Sigmoid colon (tissue), 7 donors: ENCODE measurements around the gene PRR7. TPM values are rescaled to one million over a fixed set of nuclear protein-coding genes. Genes with fewer than 3 reads are reported as not detected.

Experiments used
- DNase-seq: peaks from one replicate; pipeline ENCODE4 v3.0.0-alpha.2; 2019
- H3K27ac ChIP-seq, 4 donors: fragments of 200-600 bp; sonication (generic); one replicate each; pipeline ENCODE4 v1.5.1; 2016 to 2019; ENCODE audit warnings: mild to moderate bottlenecking in 1 of 4
- H3K27me3 ChIP-seq, 3 donors: fragments of 200-600 bp; sonication (generic); one replicate each; pipeline ENCODE4 v1.5.1; 2019; ENCODE audit warnings: mild to moderate bottlenecking in 1 of 3
- H3K36me3 ChIP-seq, 4 donors: fragments of 200-600 bp; sonication (generic); one replicate each; pipeline ENCODE4 v1.5.1; 2016 to 2019
- H3K4me1 ChIP-seq, 4 donors: fragments of 200-600 bp; sonication (generic); one replicate each; pipeline ENCODE4 v1.5.1; 2017 to 2019
- H3K4me3 ChIP-seq, 4 donors: fragments of 200-600 bp; sonication (generic); one replicate each; pipeline ENCODE4 v1.5.1; 2017 to 2019; ENCODE audit warnings: mild to moderate bottlenecking in 2 of 4, moderate library complexity in 1 of 4
- H3K9me3 ChIP-seq, 4 donors: fragments of 200-600 bp in 3 of 4; sonication (generic) in 3 of 4; one replicate each; pipeline versions ENCODE4 v1.5.1 to v1.6.1; 2013 to 2019
- EP300 ChIP-seq, 4 donors: sonication (generic); formaldehyde crosslinking; IDR thresholded peaks; one replicate each; pipeline ENCODE4 v1.6.1; 2017; ENCODE audit warnings: antibody characterized with exemption in 4 of 4
- POLR2A ChIP-seq, 2 donors: fragments of 450-650 bp; IDR thresholded peaks; one replicate each; pipeline ENCODE4 v1.6.1; 2016; ENCODE audit warnings: antibody characterized with exemption in 2 of 2, mild to moderate bottlenecking in 2 of 2, moderate library complexity in 2 of 2
- POLR2AphosphoS5 ChIP-seq, 4 donors: sonication (generic); formaldehyde crosslinking; IDR thresholded peaks; one replicate each; pipeline ENCODE4 v1.6.1; 2017; ENCODE audit warnings: antibody characterized with exemption in 4 of 4
- WGBS, 2 donors: extraction: QIAGEN DNeasy Blood & Tissue Kit; methylation state at CpG; one replicate each; pipeline ENCODE4 v1.1.7; 2013; 5-methylcytosine and 5-hydroxymethylcytosine counted together
- intact Hi-C: fragments of 100-400 bp; cut with DNase I; formaldehyde crosslinking; loops from one replicate; pipeline ENCODE4 v1.15.1; 2023
- polyA plus RNA-seq, 3 donors: library from polyadenylated mRNA; stranded (reverse); fragments of 200-250 nt; gene quantifications; one replicate each; pipeline ENCODE4 v1.2.3, GENCODE V29; 2013
- total RNA-seq, 4 donors: library from RNA; depleted of rRNA; stranded (reverse); fragments of >200 nt; gene quantifications; one replicate each; pipeline ENCODE4 v1.1.0, GENCODE V29; 2016
- TF ChIP-seq, protein P1 (sequence below), 4 experiments: fragments of 450-650 bp in 3 of 4; fragments of 200-600 bp in 1 of 4; IDR thresholded peaks; one replicate each; pipeline ENCODE4 v1.5.1; 2016 to 2019; ENCODE audit warnings: antibody characterized with exemption in 4 of 4, mild to moderate bottlenecking in 3 of 4, moderate library complexity in 2 of 4
- donor health status: healthy with polysubstance abuse.
- donor health status: Bipolar disorder and iron deficiency.
- donor health status: healthy.

Gene PRR7
- total and polyA plus RNA-seq, 7 donors: 0.82 to 3.7 (median 2.2) TPM; not detected in 2

DNA sequence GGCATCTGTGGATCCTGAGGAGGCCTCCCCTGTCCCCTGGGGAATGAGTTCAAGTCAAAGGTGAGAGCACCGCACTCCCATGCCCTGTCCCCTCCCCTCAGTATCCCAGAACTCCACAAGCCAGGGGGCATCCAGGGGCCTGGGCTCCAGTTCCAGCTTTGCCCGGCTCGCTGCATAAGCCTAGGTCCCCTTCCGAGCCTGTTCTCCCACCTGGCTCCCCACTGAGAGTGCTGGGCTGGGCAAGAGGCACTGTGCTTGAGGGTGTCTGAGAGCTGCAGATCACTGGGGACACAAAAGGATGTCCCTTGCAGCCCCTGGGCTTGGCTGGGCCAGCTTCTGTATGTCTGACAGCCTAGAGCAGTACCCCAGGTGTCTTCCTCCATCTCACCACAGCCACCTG lies 58.5 kb downstream of the PRR7 start:
- Histone ChIP-seq H3K36me3 (peaks cover 0 to under 1% (median 0%) of the 10 kb centered on the region in 4 donors), H3K27me3 (no peaks in the 10 kb centered on the region), H3K4me3 (no peak overlapping the region), H3K4me1 (peaks cover 0 to 11% (median 9%) of the 10 kb centered on the region in 4 donors), H3K27ac (no peak overlapping the region), H3K9me3 (no peaks in the 10 kb centered on the region)
- intact Hi-C loops: no loop called here
- 96 to 99% methylated on average over 4 of the region's 4 CpGs for WGBS, 2 donors
- DNase-seq: no peak
- TF ChIP-seq POLR2AphosphoS5 (IDR thresholded peaks at IDR 0.05) (no peak), POLR2A (IDR thresholded peaks at IDR 0.05) (no peak), EP300 (IDR thresholded peaks at IDR 0.05) (no peak)
- TF ChIP-seq, protein P1, sequence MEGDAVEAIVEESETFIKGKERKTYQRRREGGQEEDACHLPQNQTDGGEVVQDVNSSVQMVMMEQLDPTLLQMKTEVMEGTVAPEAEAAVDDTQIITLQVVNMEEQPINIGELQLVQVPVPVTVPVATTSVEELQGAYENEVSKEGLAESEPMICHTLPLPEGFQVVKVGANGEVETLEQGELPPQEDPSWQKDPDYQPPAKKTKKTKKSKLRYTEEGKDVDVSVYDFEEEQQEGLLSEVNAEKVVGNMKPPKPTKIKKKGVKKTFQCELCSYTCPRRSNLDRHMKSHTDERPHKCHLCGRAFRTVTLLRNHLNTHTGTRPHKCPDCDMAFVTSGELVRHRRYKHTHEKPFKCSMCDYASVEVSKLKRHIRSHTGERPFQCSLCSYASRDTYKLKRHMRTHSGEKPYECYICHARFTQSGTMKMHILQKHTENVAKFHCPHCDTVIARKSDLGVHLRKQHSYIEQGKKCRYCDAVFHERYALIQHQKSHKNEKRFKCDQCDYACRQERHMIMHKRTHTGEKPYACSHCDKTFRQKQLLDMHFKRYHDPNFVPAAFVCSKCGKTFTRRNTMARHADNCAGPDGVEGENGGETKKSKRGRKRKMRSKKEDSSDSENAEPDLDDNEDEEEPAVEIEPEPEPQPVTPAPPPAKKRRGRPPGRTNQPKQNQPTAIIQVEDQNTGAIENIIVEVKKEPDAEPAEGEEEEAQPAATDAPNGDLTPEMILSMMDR (IDR thresholded peaks at IDR 0.05): no peak

Other genes with a start within 250 kb of the PRR7 start
- gene RAB24, start 143.1 kb upstream of the PRR7 start, total RNA-seq: 10 to 100 TPM; 22.3 to 33.6 (median 29.4) TPM
- 10 to 100 TPM; 35.4 to 64.6 (median 50.4) TPM for gene RAB24, start 143.1 kb upstream of the PRR7 start, polyA plus RNA-seq
- 10 to 100 TPM; 59.3 to 64.9 (median 62.4) TPM for gene PRELID1, start 143.0 kb upstream of the PRR7 start, total RNA-seq
- gene PRELID1, start 143.0 kb upstream of the PRR7 start, polyA plus RNA-seq: 100 to 1,000 TPM; 231 to 330 (median 257) TPM
- gene MXD3, start 134.9 kb upstream of the PRR7 start, total RNA-seq: 10 to 100 TPM in 2 of 4 donors, 1 to 10 TPM in 2; 7.2 to 23.8 (median 12.9) TPM
- gene MXD3, start 134.9 kb upstream of the PRR7 start, polyA plus RNA-seq: 10 to 100 TPM in 1 of 3 donors, 1 to 10 TPM in 2; 2.1 to 20.7 (median 5.4) TPM
- 100 to 1,000 TPM in 2 of 4 donors, 10 to 100 TPM in 2; 87.5 to 169 (median 98.2) TPM for gene LMAN2, start 95.1 kb upstream of the PRR7 start, total RNA-seq
- gene LMAN2, start 95.1 kb upstream of the PRR7 start, polyA plus RNA-seq: 100 to 1,000 TPM in 2 of 3 donors, 10 to 100 TPM in 1; 62.5 to 244 (median 115) TPM
- 10 to 100 TPM in 3 of 4 donors, 1 to 10 TPM in 1; 9.6 to 26.6 (median 16.7) TPM for gene RGS14, start 88.9 kb upstream of the PRR7 start, total RNA-seq
- gene RGS14, start 88.9 kb upstream of the PRR7 start, polyA plus RNA-seq: 10 to 100 TPM; 12.7 to 21.0 (median 16.2) TPM
- gene SLC34A1, start 62.4 kb upstream of the PRR7 start, total RNA-seq: not detected
- under 1 TPM in 1 of 3 donors, not detected in 2; 0.04 TPM for gene SLC34A1, start 62.4 kb upstream of the PRR7 start, polyA plus RNA-seq
- not detected for gene PFN3, start 46.2 kb upstream of the PRR7 start, total RNA-seq
- gene PFN3, start 46.2 kb upstream of the PRR7 start, polyA plus RNA-seq: not detected
- under 1 TPM in 3 of 4 donors, not detected in 1; 0.36 to 0.83 (median 0.81) TPM for gene F12, start 37.2 kb upstream of the PRR7 start, total RNA-seq
- 10 to 100 TPM in 1 of 3 donors, 1 to 10 TPM in 2; 3.6 to 14.0 (median 8.1) TPM for gene F12, start 37.2 kb upstream of the PRR7 start, polyA plus RNA-seq
- gene GRK6, start 20.1 kb upstream of the PRR7 start, total RNA-seq: 10 to 100 TPM; 16.5 to 29.2 (median 21.3) TPM
- gene GRK6, start 20.1 kb upstream of the PRR7 start, polyA plus RNA-seq: 10 to 100 TPM; 18.7 to 47.9 (median 22.8) TPM
- 10 to 100 TPM; 54.8 to 100.0 (median 82.3) TPM for gene DBN1, start 26.8 kb downstream of the PRR7 start, total RNA-seq
- gene DBN1, start 26.8 kb downstream of the PRR7 start, polyA plus RNA-seq: 10 to 100 TPM in 2 of 3 donors, 1 to 10 TPM in 1; 6.0 to 22.2 (median 16.9) TPM
- 100 to 1,000 TPM; 274 to 923 (median 482) TPM for gene PDLIM7, start 50.8 kb downstream of the PRR7 start, total RNA-seq
- gene PDLIM7, start 50.8 kb downstream of the PRR7 start, polyA plus RNA-seq: 10 to 100 TPM in 2 of 3 donors, 1 to 10 TPM in 1; 7.2 to 58.5 (median 14.4) TPM
- gene DOK3, start 63.0 kb downstream of the PRR7 start, total RNA-seq: 1 to 10 TPM; 4.6 to 8.0 (median 6.5) TPM
- 10 to 100 TPM in 1 of 3 donors, 1 to 10 TPM in 2; 3.0 to 20.2 (median 7.2) TPM for gene DOK3, start 63.0 kb downstream of the PRR7 start, polyA plus RNA-seq
- gene DDX41, start 70.1 kb downstream of the PRR7 start, total RNA-seq: 10 to 100 TPM; 47.8 to 55.1 (median 51.6) TPM
- gene DDX41, start 70.1 kb downstream of the PRR7 start, polyA plus RNA-seq: 10 to 100 TPM; 69.7 to 78.4 (median 72.6) TPM
- 10 to 100 TPM; 39.6 to 82.8 (median 43.9) TPM for gene FAM193B, start 107.7 kb downstream of the PRR7 start, total RNA-seq
- gene FAM193B, start 107.7 kb downstream of the PRR7 start, polyA plus RNA-seq: 10 to 100 TPM in 2 of 3 donors, 1 to 10 TPM in 1; 9.0 to 87.4 (median 10.2) TPM
- 10 to 100 TPM; 48.9 to 64.5 (median 55.6) TPM for gene TMED9, start 145.4 kb downstream of the PRR7 start, total RNA-seq
- 100 to 1,000 TPM in 1 of 3 donors, 10 to 100 TPM in 2; 37.2 to 221 (median 73.8) TPM for gene TMED9, start 145.4 kb downstream of the PRR7 start, polyA plus RNA-seq
- 10 to 100 TPM; 13.3 to 18.5 (median 15.6) TPM for gene B4GALT7, start 153.3 kb downstream of the PRR7 start, total RNA-seq
- gene B4GALT7, start 153.3 kb downstream of the PRR7 start, polyA plus RNA-seq: 10 to 100 TPM in 2 of 3 donors, 1 to 10 TPM in 1; 4.9 to 25.8 (median 13.8) TPM